Placental epithelial cell (primary cell): Measurements from ENCODE around the gene RAB40AL. TPM values are rescaled to one million over a fixed set of nuclear protein-coding genes. Genes with fewer than 3 reads are reported as not detected.

Experiments used
- total RNA-seq: library from RNA; depleted of rRNA; stranded (reverse); fragments of >200 nt; gene quantifications from 2 replicates; pipeline ENCODE4 v1.2.3, GENCODE V29; 2012

Gene RAB40AL
- total RNA-seq, result 2.0 TPM in 1 of 2 replicates, not detected in the other

GRCh38 chrX:102936972-102937371 is at the start of gene RAB40AL:
RAB40AL (plus strand) TSS chrX:102937272; CDS start chrX:102937319, 47 bp downstream.

Other genes with a start within 250 kb of the RAB40AL start
- gene GPRASP2, start 224.8 kb upstream of the RAB40AL start, total RNA-seq, result 8.0 and 11.4 TPM in 2 replicates
- 2.1 and 3.9 TPM in 2 replicates for gene GPRASP3, start 216.5 kb upstream of the RAB40AL start, total RNA-seq
- not detected in 2 replicates for gene BEX1, start 126.9 kb downstream of the RAB40AL start, total RNA-seq
- gene NXF3, start 155.9 kb downstream of the RAB40AL start, total RNA-seq, result not detected in 2 replicates